ENCODE measurements around the gene BMP5. TPM values are rescaled to one million over a fixed set of nuclear protein-coding genes. Genes with fewer than 3 reads are reported as not detected.

BMP5 gene
- total and polyA plus RNA-seq, 10 of the 15 experiments (the other 5 are each of a cell fraction or from before 2014, with no cell fraction given) = not detected

- CTCF ChIA-PET = interaction anchor here (0.6 to 1.5 kb wide), 3 partner anchors 13 to 592 kb away, joined by 3 to 5 read pairs (median 4); no protein-coding TSS in a partner anchor
- SMC1A ChIA-PET (ENCODE audit: uncharacterized antibody, unreplicated experiment) = interaction anchor here (0.7 to 1.0 kb wide), 2 partner anchors 66 to 91 kb away, joined by 3 to 4 read pairs; no protein-coding TSS in a partner anchor
- DNase-seq (ENCODE audit: low read depth, low spot score) = peak; percentile 59
- POLR2A ChIA-PET = no interaction called here
- no peak overlapping the region for H3K27ac ChIP-seq (ENCODE audit: control insufficient read depth, insufficient read depth)
- H3K9me3 ChIP-seq (replicated peaks; ENCODE audit: control insufficient read depth, insufficient read depth, low read length) = no peaks in the 10 kb centered on the region; the same call in 2 of the 3 replicates
- ATAC-seq = peak; percentile 97
- peak; percentile 81 for FAIRE-seq
- in situ Hi-C loops (cut with MboI) = no loop called here
- no peaks in the 10 kb centered on the region for H4K20me1 ChIP-seq (ENCODE audit: control insufficient read depth, insufficient read depth)
- no peaks in the 10 kb centered on the region for H3K4me1 ChIP-seq (ENCODE audit: control insufficient read depth, insufficient read depth, low read length)
- H3K27me3 ChIP-seq (replicated peaks in 1 of 2; ENCODE audit: control insufficient read depth in 2 of 2, insufficient read depth in 2 of 2, low read length in 1 of 2) = no peaks in the 10 kb centered on the region
- no peak overlapping the region; the same call in 1 of the 2 replicates for H3K4me2 ChIP-seq (ENCODE audit: control insufficient read depth, insufficient read depth)
- RAD21 ChIA-PET (ENCODE audit: unreplicated experiment) = interaction anchor here (1.2 kb wide), 1 partner anchor 251 kb away, joined by 3 read pairs; no protein-coding TSS in a partner anchor
- H3K36me3 ChIP-seq (ENCODE audit: control insufficient read depth in 2 of 2, insufficient read depth in 2 of 2, low read length in 1 of 2) = no peaks in the 10 kb centered on the region
- no peak overlapping the region for H3K9ac ChIP-seq (ENCODE audit: control insufficient read depth, insufficient read depth, low read length)
- H2AFZ ChIP-seq (ENCODE audit: control insufficient read depth, low read depth, low read length) = no peak overlapping the region
- H3K79me2 ChIP-seq (ENCODE audit: control insufficient read depth, insufficient read depth, low read length) = no peaks in the 10 kb centered on the region
- intact Hi-C loops (cut with micrococcal nuclease; ENCODE audit: unreplicated experiment) = no loop called here
- BruUV-seq (replicated peaks) = no TSS peak
- no peak overlapping the region for H3K4me3 ChIP-seq
- WGBS (ENCODE audit: insufficient coverage, insufficient replicate concordance, low lambda C conversion rate, missing lambda C conversion rate) = 1% methylated on average over 5 of the region's 5 CpGs
- TF ChIP-seq E2F8 (IDR thresholded peaks at IDR 0.05; ENCODE audit: low read depth, partially characterized antibody) = peak; percentile 16
- TF ChIP-seq ZZZ3 (IDR thresholded peaks at IDR 0.05; ENCODE audit: control insufficient read depth, insufficient read length, low read depth) = no peak
- TF ChIP-seq NKRF (conservative IDR thresholded peaks at IDR 0.05) = no peak
- TF ChIP-seq TBL1XR1 (IDR thresholded peaks at IDR 0.05; ENCODE audit: low read depth, low read length) = no peak
- TF ChIP-seq ZNF384 (IDR thresholded peaks at IDR 0.05; ENCODE audit: borderline replicate concordance, low read depth, low read length) = no peak
- TF ChIP-seq CBX3 (IDR thresholded peaks at IDR 0.05; ENCODE audit: borderline replicate concordance, low read depth) = no peak
- TF ChIP-seq ZNF274 (IDR thresholded peaks at IDR 0.05; ENCODE audit: insufficient read depth, insufficient read length) = no peak
- no peak for TF ChIP-seq NFYA (IDR thresholded peaks at IDR 0.05; ENCODE audit: borderline replicate concordance, low read depth, low read length)
- TF ChIP-seq ATF2 (IDR thresholded peaks at IDR 0.05; ENCODE audit: low read length) = peak; percentile 96
- TF ChIP-seq EZH2 (IDR thresholded peaks at IDR 0.05; ENCODE audit: borderline replicate concordance, control insufficient read depth, low read depth, low read length) = no peak
- TF ChIP-seq IRF3 (IDR thresholded peaks at IDR 0.05) = no peak
- no peak for TF ChIP-seq SREBF2 (IDR thresholded peaks at IDR 0.05; ENCODE audit: low read length)
- TF ChIP-seq STAT1 (conservative IDR thresholded peaks at IDR 0.05) = no peak
- TF ChIP-seq ELK1 (IDR thresholded peaks at IDR 0.05; ENCODE audit: low read depth, low read length) = no peak
- TF ChIP-seq GATAD2B (conservative IDR thresholded peaks at IDR 0.05; ENCODE audit: low read depth) = no peak; the same call in 1 of the 2 replicates
These were observed 6.5 kb downstream of the BMP5 start for GRCh38 chr6:55868771-55869479.

Measured in GM12878 (cell line).